GM19239 (cell line): ENCODE measurements around the gene NAA35.
"Not testable (repeated sequence)": the region's sequence is repeated elsewhere in the genome, so short reads cannot be mapped to it uniquely, and the experiment has no call there.

ENCODE experiments used
- DNase-seq: peaks from one replicate; pipeline ENCODE4 v3.0.0; 2011; ENCODE audit warnings: low spot score; ENCODE audit not compliant: insufficient read length
- FAIRE-seq: peaks from 2 replicates; lab custom pipeline; 2011; peaks lifted over from hg19 to GRCh38; lab: Jason Lieb, UNC

NAA35 gene

GRCh38 chr9:85940832-85941621 lies at the start of gene NAA35:
Gene NAA35, plus strand, starts transcription at chr9:85941146. Its CDS starts 1,014 bp downstream, at chr9:85942160.
- DNase-seq (peak; percentile 78), FAIRE-seq (peak; percentile 98)

GRCh38 chr9:85892401-85892800 lies 48.5 kb upstream of the NAA35 start:
- FAIRE-seq (no peak), DNase-seq (no peak)

GRCh38 chr9:85895685-85896084 lies 45.3 kb upstream of the NAA35 start:
- FAIRE-seq (no peak), DNase-seq (no peak)

GRCh38 chr9:85897848-85898247 lies 43.1 kb upstream of the NAA35 start:
- DNase-seq: no peak
- FAIRE-seq: no peak

- DNase-seq: no peak
Observed at GRCh38 chr9:85898332-85898731, 42.6 kb upstream of the NAA35 start.

GRCh38 chr9:85899388-85899787 lies 41.6 kb upstream of the NAA35 start:
- DNase-seq (no peak), FAIRE-seq (no peak)

More at GRCh38 chr9:85898332-85898731, 42.6 kb upstream of the NAA35 start:
- FAIRE-seq: no peak

- DNase-seq (peak; percentile 10), FAIRE-seq (no peak)
Observed at GRCh38 chr9:85900504-85901201, 40.3 kb upstream of the NAA35 start.

GRCh38 chr9:85904975-85905374 lies 36.0 kb upstream of the NAA35 start:
- FAIRE-seq (no peak), DNase-seq (no peak)

- FAIRE-seq: no peak
Observed at GRCh38 chr9:85905957-85906356, 35.0 kb upstream of the NAA35 start.

GRCh38 chr9:85909390-85909789 lies 31.6 kb upstream of the NAA35 start:
- no peak for DNase-seq
- no peak for FAIRE-seq

More at GRCh38 chr9:85905957-85906356, 35.0 kb upstream of the NAA35 start:
- DNase-seq: no peak

- DNase-seq (no peak), FAIRE-seq (no peak)
Observed at GRCh38 chr9:85914108-85914507, 26.8 kb upstream of the NAA35 start.

- no peak for FAIRE-seq
- DNase-seq: no peak
Observed at GRCh38 chr9:85917756-85918155, 23.2 kb upstream of the NAA35 start.

- DNase-seq (no peak), FAIRE-seq (no peak)
Observed at GRCh38 chr9:85925493-85925892, 15.5 kb upstream of the NAA35 start.

GRCh38 chr9:85927076-85927475 lies 13.9 kb upstream of the NAA35 start:
- DNase-seq (no peak), FAIRE-seq (no peak)

GRCh38 chr9:85931495-85931894 lies 9.5 kb upstream of the NAA35 start:
- no peak for DNase-seq
- FAIRE-seq: no peak

GRCh38 chr9:85935950-85936349 lies 5.0 kb upstream of the NAA35 start:
- DNase-seq, FAIRE-seq: not testable (repeated sequence)

- DNase-seq (no peak), FAIRE-seq (peak; percentile 37)
Observed at GRCh38 chr9:85940275-85940831, 593 bp upstream of the NAA35 start.

GRCh38 chr9:85941622-85941940 lies 635 bp downstream of the NAA35 start:
- no peak for DNase-seq
- FAIRE-seq: no peak

- no peak for FAIRE-seq
Observed at GRCh38 chr9:85941966-85942912, 1.3 kb downstream of the NAA35 start.

More at GRCh38 chr9:85941966-85942912, 1.3 kb downstream of the NAA35 start:
- DNase-seq: no peak
